Gastrocnemius medialis (tissue), 4 donors: Measurements from ENCODE around the gene GPR63.

Experiments
- CTCF ChIP-seq, 5 experiments: fragments of 450-650 bp in 3 of 5; fragments of 200-600 bp in 2 of 5; sonication (generic) in 2 of 5; IDR thresholded peaks in 4 of 5; conservative IDR thresholded peaks in 1 of 5; 1 replicate in 4 of 5; 2 replicates in 1 of 5; pipeline ENCODE4 v1.5.1; 2016 to 2019; ENCODE audit warnings: antibody characterized with exemption in 5 of 5, mild to moderate bottlenecking in 3 of 5, moderate library complexity in 3 of 5
- POLR2A ChIP-seq, 2 donors: fragments of 450-650 bp; IDR thresholded peaks; one replicate each; pipeline ENCODE4 v1.6.1; 2017; ENCODE audit warnings: antibody characterized with exemption in 2 of 2, mild to moderate bottlenecking in 2 of 2, moderate library complexity in 2 of 2

GRCh38 chr6:96837081-96837971 lies at the start of gene GPR63:
- TF ChIP-seq CTCF (IDR thresholded peaks at IDR 0.05 in 4 of 5, conservative IDR thresholded peaks at IDR 0.05 in 1 of 5) (no peak), POLR2A (IDR thresholded peaks at IDR 0.05) (no peak)
